ENCODE measurements around the gene HPN.

HPN gene

DNA sequence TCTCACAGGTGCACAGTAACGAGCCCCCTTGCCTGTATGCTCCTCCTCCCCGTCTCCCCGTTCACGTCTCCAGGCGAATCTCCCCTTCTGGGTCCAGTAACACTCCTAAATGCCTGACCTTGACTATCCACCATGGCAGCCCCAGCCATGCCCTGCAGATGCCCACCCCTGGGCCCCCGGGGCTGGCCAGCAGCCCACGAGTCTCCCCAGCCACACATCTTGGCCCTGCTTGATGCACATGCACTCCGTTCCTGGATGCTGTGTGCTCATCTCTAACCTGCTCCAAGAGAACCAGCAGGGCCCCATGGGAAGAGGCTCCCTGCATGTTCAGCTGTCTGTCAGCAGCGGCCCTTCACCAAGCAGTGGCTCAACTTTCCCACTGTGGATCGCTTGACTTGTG lies 32.0 kb downstream of the HPN start:
- Histone ChIP-seq H3K9me3 (ENCODE audit: insufficient read depth, low read length, severe bottlenecking) (no peaks in the 10 kb centered on the region), H2AFZ (ENCODE audit: low read depth, low read length) (no peak overlapping the region), H3K4me1 (ENCODE audit: insufficient read depth, low read length) (no peaks in the 10 kb centered on the region), H3K4me2 (ENCODE audit: insufficient read depth, low read length) (no peak overlapping the region), H4K20me1 (ENCODE audit: insufficient read depth, low read length) (no peaks in the 10 kb centered on the region), H3K4me3 (ENCODE audit: low read depth in 1 of 2, low read length in 2 of 2) (no peak overlapping the region), H3K9ac (ENCODE audit: low read depth, low read length) (no peak overlapping the region), H3K36me3 (ENCODE audit: insufficient read depth, low read length) (no peaks in the 10 kb centered on the region), H3K27me3 (ENCODE audit: insufficient read depth, low read length, poor library complexity) (no peaks in the 10 kb centered on the region), H3K27ac (ENCODE audit: low read length) (no peak overlapping the region), H3K79me2 (ENCODE audit: insufficient read depth, low read length) (no peaks in the 10 kb centered on the region)
- TF ChIP-seq CTCF (IDR thresholded peaks at IDR 0.05; ENCODE audit: borderline replicate concordance, extremely low read depth, low read length, poor library complexity, severe bottlenecking) (no peak), EZH2 (IDR thresholded peaks at IDR 0.05; ENCODE audit: borderline replicate concordance, low read depth, low read length, severe bottlenecking) (no peak)
- ATAC-seq (ENCODE audit: insufficient read depth, low read depth) (no peak), DNase-seq (no peak)

DNA sequence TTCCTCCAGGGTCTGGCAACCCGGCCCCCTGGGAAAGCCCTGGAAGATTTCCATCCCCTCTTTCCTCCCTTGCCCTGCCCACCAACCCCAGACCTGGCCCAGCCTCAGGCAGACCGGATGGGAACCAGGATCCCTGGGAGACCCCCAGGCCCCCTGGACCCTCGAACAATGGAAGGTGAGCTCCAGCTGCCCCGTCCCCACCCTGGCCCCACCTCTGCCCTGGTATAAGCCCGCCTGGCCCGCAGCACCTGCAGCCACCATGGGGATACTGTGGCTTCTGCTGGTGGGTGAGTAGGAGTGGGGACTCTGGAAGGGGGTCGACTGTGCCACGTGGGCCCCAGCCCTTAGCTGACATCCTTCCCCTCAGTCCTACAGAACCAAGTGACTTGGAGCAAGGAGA lies 32.4 kb downstream of the HPN start:
- H4K20me1 ChIP-seq (ENCODE audit: insufficient read depth, low read length) = no peaks in the 10 kb centered on the region
- no peaks in the 10 kb centered on the region for H3K9me3 ChIP-seq (ENCODE audit: insufficient read depth, low read length, severe bottlenecking)
- H3K36me3 ChIP-seq (ENCODE audit: insufficient read depth, low read length) = no peaks in the 10 kb centered on the region
- no peaks in the 10 kb centered on the region for H3K27me3 ChIP-seq (ENCODE audit: insufficient read depth, low read length, poor library complexity)
- DNase-seq = no peak
- no peak overlapping the region for H3K4me2 ChIP-seq (ENCODE audit: insufficient read depth, low read length)
- no peaks in the 10 kb centered on the region for H3K4me1 ChIP-seq (ENCODE audit: insufficient read depth, low read length)
- no peak overlapping the region for H3K9ac ChIP-seq (ENCODE audit: low read depth, low read length)
- no peak for TF ChIP-seq EZH2 (IDR thresholded peaks at IDR 0.05; ENCODE audit: borderline replicate concordance, low read depth, low read length, severe bottlenecking)
- TF ChIP-seq CTCF (IDR thresholded peaks at IDR 0.05; ENCODE audit: borderline replicate concordance, extremely low read depth, low read length, poor library complexity, severe bottlenecking) = no peak
- ATAC-seq (ENCODE audit: insufficient read depth, low read depth) = no peak
- no peak overlapping the region for H3K4me3 ChIP-seq (ENCODE audit: low read depth in 1 of 2, low read length in 2 of 2)
- H2AFZ ChIP-seq (ENCODE audit: low read depth, low read length) = no peak overlapping the region
- H3K79me2 ChIP-seq (ENCODE audit: insufficient read depth, low read length) = no peaks in the 10 kb centered on the region
- H3K27ac ChIP-seq (ENCODE audit: low read length) = no peak overlapping the region

DNA sequence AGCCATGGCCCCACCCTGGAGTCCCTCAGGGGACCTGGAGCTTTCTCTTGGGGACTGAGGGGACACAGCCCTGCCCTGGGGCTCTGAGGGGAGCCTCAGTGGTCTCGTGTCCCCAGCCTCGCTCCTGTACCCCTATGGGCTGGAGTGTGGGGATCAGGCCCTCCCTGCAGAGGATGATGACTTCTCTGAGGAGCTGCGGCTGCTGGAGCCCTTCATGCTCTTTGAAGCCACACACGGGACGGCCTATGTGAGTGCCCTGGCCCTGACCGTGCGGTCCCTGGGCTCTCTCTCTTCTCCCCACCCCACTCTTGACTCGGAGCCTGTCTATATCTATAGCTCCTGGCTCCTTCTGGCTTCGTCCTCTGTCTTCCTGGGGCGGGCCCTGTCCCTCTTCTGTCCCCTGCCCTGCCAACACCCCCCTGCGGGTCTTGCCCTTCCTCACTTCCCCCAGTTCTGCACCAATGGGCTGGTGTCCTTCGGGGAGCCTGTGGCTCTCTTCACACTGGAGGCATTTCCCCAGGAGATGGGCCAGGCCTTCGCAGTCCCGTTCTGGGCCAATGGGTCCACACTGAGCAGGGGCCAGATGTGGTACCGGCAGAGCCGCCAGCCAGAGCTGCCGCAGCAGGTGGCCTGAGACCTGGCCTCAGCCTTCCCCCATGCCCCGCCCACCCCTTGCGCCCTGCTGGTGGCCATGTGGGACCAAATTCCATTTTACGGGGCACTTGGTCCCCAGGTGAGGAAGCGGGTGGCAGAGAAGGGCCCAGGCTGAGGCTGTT lies 33.1 kb downstream of the HPN start:
- Histone ChIP-seq H3K27me3 (ENCODE audit: insufficient read depth, low read length, poor library complexity) (no peaks in the 10 kb centered on the region), H3K9me3 (ENCODE audit: insufficient read depth, low read length, severe bottlenecking) (no peaks in the 10 kb centered on the region), H4K20me1 (ENCODE audit: insufficient read depth, low read length) (no peaks in the 10 kb centered on the region), H3K27ac (ENCODE audit: low read length) (no peak overlapping the region), H3K4me2 (ENCODE audit: insufficient read depth, low read length) (no peak overlapping the region), H2AFZ (ENCODE audit: low read depth, low read length) (no peak overlapping the region), H3K4me1 (ENCODE audit: insufficient read depth, low read length) (no peaks in the 10 kb centered on the region), H3K79me2 (ENCODE audit: insufficient read depth, low read length) (no peaks in the 10 kb centered on the region), H3K36me3 (ENCODE audit: insufficient read depth, low read length) (no peaks in the 10 kb centered on the region), H3K4me3 (ENCODE audit: low read depth in 1 of 2, low read length in 2 of 2) (no peak overlapping the region), H3K9ac (ENCODE audit: low read depth, low read length) (no peak overlapping the region)
- DNase-seq (no peak), ATAC-seq (ENCODE audit: insufficient read depth, low read depth) (no peak)
- TF ChIP-seq EZH2 (IDR thresholded peaks at IDR 0.05; ENCODE audit: borderline replicate concordance, low read depth, low read length, severe bottlenecking) (no peak), CTCF (IDR thresholded peaks at IDR 0.05; ENCODE audit: borderline replicate concordance, extremely low read depth, low read length, poor library complexity, severe bottlenecking) (no peak)

Data from DND-41 (cell line).